IMR-90 (cell line): ENCODE data around the gene DHRS13.
"Not testable (repeated sequence)": the region's sequence is repeated elsewhere in the genome, so short reads cannot be mapped to it uniquely, and the experiment has no call there.

Source experiments
- BHLHE40 ChIP-seq: fragments of 150-350 bp; IDR thresholded peaks from 2 replicates; pipeline ENCODE4 v1.6.1; 2016; ENCODE audit warnings: mild to moderate bottlenecking, low read depth, low read length
- CEBPB ChIP-seq: IDR thresholded peaks from 2 replicates; pipeline ENCODE4 v1.6.1; 2012; ENCODE audit warnings: low read depth, low read length, improper control_type of control experiment
- CHD1 ChIP-seq: IDR thresholded peaks from 2 replicates; pipeline ENCODE4 v1.6.1; 2012; ENCODE audit warnings: low read depth, low read length, improper control_type of control experiment
- FOS ChIP-seq: fragments of 150-350 bp; IDR thresholded peaks from 2 replicates; pipeline ENCODE4 v1.6.1; 2016; ENCODE audit warnings: low read depth, low read length
- MAFK ChIP-seq: IDR thresholded peaks from 2 replicates; pipeline ENCODE4 v1.6.1; 2012; ENCODE audit warnings: low read depth, low read length, improper control_type of control experiment
- MXI1 ChIP-seq: IDR thresholded peaks from 2 replicates; pipeline ENCODE4 v1.6.1; 2012; ENCODE audit warnings: low read depth, mild to moderate bottlenecking, low read length, moderate library complexity, borderline replicate concordance
- NFE2L2 ChIP-seq: fragments of 150-350 bp; IDR thresholded peaks from 2 replicates; pipeline ENCODE4 v1.6.1; 2016; ENCODE audit warnings: low read depth, mild to moderate bottlenecking, low read length
- POLR2A ChIP-seq: IDR thresholded peaks from 2 replicates; pipeline ENCODE4 v1.6.1; 2012; ENCODE audit warnings: mild to moderate bottlenecking, low read depth, low read length
- RAD21 ChIP-seq: IDR thresholded peaks from 2 replicates; pipeline ENCODE4 v1.6.1; 2012; ENCODE audit warnings: low read length, improper control_type of control experiment
- RCOR1 ChIP-seq: IDR thresholded peaks from 2 replicates; pipeline ENCODE4 v1.6.1; 2012; ENCODE audit warnings: mild to moderate bottlenecking, low read length, improper control_type of control experiment; ENCODE audit not compliant: insufficient replicate concordance
- SMC3 ChIP-seq: fragments of 150-350 bp; IDR thresholded peaks from 2 replicates; pipeline ENCODE4 v1.6.1; 2016; ENCODE audit warnings: low read depth, mild to moderate bottlenecking, antibody characterized with exemption, low read length, moderate library complexity
- TF ChIP-seq, protein P1 (sequence below): conservative IDR thresholded peaks from 2 replicates; pipeline ENCODE4 v1.5.1; 2012; ENCODE audit warnings: mild to moderate bottlenecking, low read depth, low read length, improper control_type of control experiment
- TF ChIP-seq, protein P2 (sequence below): fragments of 150-350 bp; IDR thresholded peaks from 2 replicates; pipeline ENCODE4 v1.6.1; 2017; ENCODE audit warnings: mild to moderate bottlenecking, antibody characterized with exemption, low read length, low read depth
- TF ChIP-seq, protein P3 (sequence below): fragments of 150-350 bp; IDR thresholded peaks from 2 replicates; pipeline ENCODE4 v1.6.1; 2016; ENCODE audit warnings: low read depth, mild to moderate bottlenecking, low read length, moderate library complexity, borderline replicate concordance

DNA sequence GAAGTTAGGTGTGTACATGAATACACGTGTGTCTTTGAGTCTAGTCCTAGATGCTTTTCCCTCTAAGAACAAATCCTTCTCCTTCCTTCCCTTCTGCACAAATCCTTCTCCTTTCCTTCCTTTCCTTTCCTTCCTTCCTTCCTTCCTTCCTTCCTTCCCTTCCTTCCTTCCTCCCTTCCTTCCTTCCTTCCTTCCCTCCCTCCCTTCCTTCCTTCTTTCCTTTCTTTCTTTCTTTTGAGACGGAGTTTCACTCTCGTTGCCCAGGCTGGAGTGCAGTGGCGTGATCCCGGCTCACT is 615 bp upstream of the DHRS13 start:
- not testable (repeated sequence) for TF ChIP-seq RAD21, BHLHE40, FOS, CEBPB, MXI1, CHD1, POLR2A, MAFK, NFE2L2, SMC3, RCOR1
- TF ChIP-seq, protein P1, sequence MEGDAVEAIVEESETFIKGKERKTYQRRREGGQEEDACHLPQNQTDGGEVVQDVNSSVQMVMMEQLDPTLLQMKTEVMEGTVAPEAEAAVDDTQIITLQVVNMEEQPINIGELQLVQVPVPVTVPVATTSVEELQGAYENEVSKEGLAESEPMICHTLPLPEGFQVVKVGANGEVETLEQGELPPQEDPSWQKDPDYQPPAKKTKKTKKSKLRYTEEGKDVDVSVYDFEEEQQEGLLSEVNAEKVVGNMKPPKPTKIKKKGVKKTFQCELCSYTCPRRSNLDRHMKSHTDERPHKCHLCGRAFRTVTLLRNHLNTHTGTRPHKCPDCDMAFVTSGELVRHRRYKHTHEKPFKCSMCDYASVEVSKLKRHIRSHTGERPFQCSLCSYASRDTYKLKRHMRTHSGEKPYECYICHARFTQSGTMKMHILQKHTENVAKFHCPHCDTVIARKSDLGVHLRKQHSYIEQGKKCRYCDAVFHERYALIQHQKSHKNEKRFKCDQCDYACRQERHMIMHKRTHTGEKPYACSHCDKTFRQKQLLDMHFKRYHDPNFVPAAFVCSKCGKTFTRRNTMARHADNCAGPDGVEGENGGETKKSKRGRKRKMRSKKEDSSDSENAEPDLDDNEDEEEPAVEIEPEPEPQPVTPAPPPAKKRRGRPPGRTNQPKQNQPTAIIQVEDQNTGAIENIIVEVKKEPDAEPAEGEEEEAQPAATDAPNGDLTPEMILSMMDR: not testable (repeated sequence)
- TF ChIP-seq, protein P2, sequence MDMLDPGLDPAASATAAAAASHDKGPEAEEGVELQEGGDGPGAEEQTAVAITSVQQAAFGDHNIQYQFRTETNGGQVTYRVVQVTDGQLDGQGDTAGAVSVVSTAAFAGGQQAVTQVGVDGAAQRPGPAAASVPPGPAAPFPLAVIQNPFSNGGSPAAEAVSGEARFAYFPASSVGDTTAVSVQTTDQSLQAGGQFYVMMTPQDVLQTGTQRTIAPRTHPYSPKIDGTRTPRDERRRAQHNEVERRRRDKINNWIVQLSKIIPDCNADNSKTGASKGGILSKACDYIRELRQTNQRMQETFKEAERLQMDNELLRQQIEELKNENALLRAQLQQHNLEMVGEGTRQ: not testable (repeated sequence)
- TF ChIP-seq, protein P3, sequence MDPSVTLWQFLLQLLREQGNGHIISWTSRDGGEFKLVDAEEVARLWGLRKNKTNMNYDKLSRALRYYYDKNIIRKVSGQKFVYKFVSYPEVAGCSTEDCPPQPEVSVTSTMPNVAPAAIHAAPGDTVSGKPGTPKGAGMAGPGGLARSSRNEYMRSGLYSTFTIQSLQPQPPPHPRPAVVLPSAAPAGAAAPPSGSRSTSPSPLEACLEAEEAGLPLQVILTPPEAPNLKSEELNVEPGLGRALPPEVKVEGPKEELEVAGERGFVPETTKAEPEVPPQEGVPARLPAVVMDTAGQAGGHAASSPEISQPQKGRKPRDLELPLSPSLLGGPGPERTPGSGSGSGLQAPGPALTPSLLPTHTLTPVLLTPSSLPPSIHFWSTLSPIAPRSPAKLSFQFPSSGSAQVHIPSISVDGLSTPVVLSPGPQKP: not testable (repeated sequence)
